ENCODE measurements around the gene FAM241A.
"Not testable (repeated sequence)": the region's sequence is repeated elsewhere in the genome, so short reads cannot be mapped to it uniquely, and the experiment has no call there.

FAM241A gene

GRCh38 chr4:112145326-112145789 is at the start of gene FAM241A:
Gene FAM241A, plus strand, starts transcription at chr4:112145454. Its CDS starts 127 bp downstream, at chr4:112145581.
- in situ Hi-C loops (cut with MboI; ENCODE audit: low sequenced_read_pairs), result no loop called here

GRCh38 chr4:112098841-112099530 is 46.3 kb upstream of the FAM241A start:
- in situ Hi-C loops (cut with MboI; ENCODE audit: low sequenced_read_pairs), result no loop called here

GRCh38 chr4:112099701-112100297 is 45.5 kb upstream of the FAM241A start:
- in situ Hi-C loops (cut with MboI; ENCODE audit: low sequenced_read_pairs), result no loop called here

GRCh38 chr4:112102875-112103370 is 42.3 kb upstream of the FAM241A start:
- in situ Hi-C loops (cut with MboI; ENCODE audit: low sequenced_read_pairs), result no loop called here

GRCh38 chr4:112105201-112105969 is 39.9 kb upstream of the FAM241A start:
- in situ Hi-C loops (cut with MboI; ENCODE audit: low sequenced_read_pairs), result no loop called here

- in situ Hi-C loops (cut with MboI; ENCODE audit: low sequenced_read_pairs), result no loop called here
Observed at GRCh38 chr4:112109360-112110058, 35.7 kb upstream of the FAM241A start.

- in situ Hi-C loops (cut with MboI; ENCODE audit: low sequenced_read_pairs), result no loop called here
Observed at GRCh38 chr4:112110059-112110425, 35.2 kb upstream of the FAM241A start.

GRCh38 chr4:112111306-112111705 is 33.9 kb upstream of the FAM241A start:
- in situ Hi-C loops (cut with MboI; ENCODE audit: low sequenced_read_pairs), result no loop called here

- in situ Hi-C loops (cut with MboI; ENCODE audit: low sequenced_read_pairs), result not testable (repeated sequence)
Observed at GRCh38 chr4:112112095-112112494, 33.2 kb upstream of the FAM241A start.

- in situ Hi-C loops (cut with MboI; ENCODE audit: low sequenced_read_pairs), result no loop called here
Observed at GRCh38 chr4:112112590-112113170, 32.6 kb upstream of the FAM241A start.

GRCh38 chr4:112113864-112114263 is 31.4 kb upstream of the FAM241A start:
- in situ Hi-C loops (cut with MboI; ENCODE audit: low sequenced_read_pairs), result no loop called here

- in situ Hi-C loops (cut with MboI; ENCODE audit: low sequenced_read_pairs), result no loop called here
Observed at GRCh38 chr4:112114452-112114851, 30.8 kb upstream of the FAM241A start.

- in situ Hi-C loops (cut with MboI; ENCODE audit: low sequenced_read_pairs), result no loop called here
Observed at GRCh38 chr4:112118742-112119352, 26.4 kb upstream of the FAM241A start.

GRCh38 chr4:112119353-112119783 is 25.9 kb upstream of the FAM241A start:
- in situ Hi-C loops (cut with MboI; ENCODE audit: low sequenced_read_pairs), result no loop called here

- in situ Hi-C loops (cut with MboI; ENCODE audit: low sequenced_read_pairs), result no loop called here
Observed at GRCh38 chr4:112120021-112120420, 25.2 kb upstream of the FAM241A start.

- in situ Hi-C loops (cut with MboI; ENCODE audit: low sequenced_read_pairs), result no loop called here
Observed at GRCh38 chr4:112125416-112125815, 19.8 kb upstream of the FAM241A start.

GRCh38 chr4:112127048-112127637 is 18.1 kb upstream of the FAM241A start:
- in situ Hi-C loops (cut with MboI; ENCODE audit: low sequenced_read_pairs), result no loop called here

GRCh38 chr4:112127803-112128202 is 17.5 kb upstream of the FAM241A start:
- in situ Hi-C loops (cut with MboI; ENCODE audit: low sequenced_read_pairs), result no loop called here

- in situ Hi-C loops (cut with MboI; ENCODE audit: low sequenced_read_pairs), result no loop called here
Observed at GRCh38 chr4:112128452-112128851, 16.8 kb upstream of the FAM241A start.

GRCh38 chr4:112130906-112131305 is 14.3 kb upstream of the FAM241A start:
- in situ Hi-C loops (cut with MboI; ENCODE audit: low sequenced_read_pairs), result no loop called here

Data from HL-60/S4 treated with phorbol 12-myristate 13-acetate at 8.2 ng/mL for 4 days and 3 days (cell line).